Activated T-cell treated with anti-CD3 and anti-CD28 coated beads, Interleukin-2, amount 50 U/mL, for 24 hours (primary cell): Measurements from ENCODE around the gene POP4.

ENCODE experiments used
- DNase-seq: peaks from one replicate; pipeline ENCODE4 v3.0.0-alpha.2; 2020
- H3K27ac Mint-ChIP-seq: 2 replicates; pipeline ENCODE4 v1.8.0; 2020; ENCODE audit warnings: mild to moderate bottlenecking, mixed read lengths
- H3K27me3 Mint-ChIP-seq: 2 replicates; pipeline ENCODE4 v1.8.0; 2020; ENCODE audit warnings: mixed read lengths
- H3K36me3 Mint-ChIP-seq: 2 replicates; pipeline ENCODE4 v1.8.0; 2020; ENCODE audit warnings: low read depth, mixed read lengths
- H3K4me1 Mint-ChIP-seq: 2 replicates; pipeline ENCODE4 v1.8.0; 2020; ENCODE audit warnings: low read depth, mixed read lengths
- H3K4me3 Mint-ChIP-seq: 2 replicates; pipeline ENCODE4 v1.8.0; 2020; ENCODE audit warnings: mild to moderate bottlenecking, moderate library complexity, mixed read lengths
- H3K9me3 Mint-ChIP-seq: 2 replicates; pipeline ENCODE4 v1.8.0; 2020; ENCODE audit warnings: mixed read lengths

Gene POP4

GRCh38 chr19:29612801-29613595, 6.9 kb downstream of the POP4 start:
- Mint-ChIP-seq H3K36me3 (peaks cover 84% of the 10 kb centered on the region), H3K27me3 (no peaks in the 10 kb centered on the region), H3K4me3 (no peak overlapping the region), H3K9me3 (no peaks in the 10 kb centered on the region), H3K4me1 (peaks cover 13% of the 10 kb centered on the region), H3K27ac (no peak overlapping the region)
- no peak for DNase-seq

- no peaks in the 10 kb centered on the region for H3K27me3 Mint-ChIP-seq
- no peaks in the 10 kb centered on the region for H3K9me3 Mint-ChIP-seq
- peaks cover 77% of the 10 kb centered on the region for H3K36me3 Mint-ChIP-seq
- peaks cover 13% of the 10 kb centered on the region for H3K4me1 Mint-ChIP-seq
- DNase-seq: no peak
- H3K4me3 Mint-ChIP-seq: no peak overlapping the region
- no peak overlapping the region for H3K27ac Mint-ChIP-seq
Measured at GRCh38 chr19:29614046-29614445, 8.0 kb downstream of the POP4 start.

- Mint-ChIP-seq H3K4me3 (no peak overlapping the region), H3K27ac (no peak overlapping the region), H3K36me3 (peaks cover 70% of the 10 kb centered on the region), H3K4me1 (peaks cover 13% of the 10 kb centered on the region), H3K27me3 (no peaks in the 10 kb centered on the region), H3K9me3 (no peaks in the 10 kb centered on the region)
- DNase-seq: no peak
Measured at GRCh38 chr19:29614780-29615179, 8.7 kb downstream of the POP4 start.

- Mint-ChIP-seq H3K4me1 (peaks cover 17% of the 10 kb centered on the region), H3K36me3 (peaks cover 61% of the 10 kb centered on the region), H3K4me3 (no peak overlapping the region), H3K27me3 (no peaks in the 10 kb centered on the region), H3K27ac (peak overlapping the region; percentile 66), H3K9me3 (no peaks in the 10 kb centered on the region)
- DNase-seq: no peak
Measured at GRCh38 chr19:29615891-29616425, 9.9 kb downstream of the POP4 start.

- no peak for DNase-seq
- no peaks in the 10 kb centered on the region for H3K9me3 Mint-ChIP-seq
- H3K27me3 Mint-ChIP-seq: no peaks in the 10 kb centered on the region
- H3K4me3 Mint-ChIP-seq: no peak overlapping the region
- H3K4me1 Mint-ChIP-seq: peaks cover 18% of the 10 kb centered on the region
- H3K36me3 Mint-ChIP-seq: peaks cover 55% of the 10 kb centered on the region
- H3K27ac Mint-ChIP-seq: peak overlapping the region; percentile 15
Measured at GRCh38 chr19:29616541-29616940, 10.5 kb downstream of the POP4 start.

- DNase-seq: no peak
- no peak overlapping the region for H3K4me3 Mint-ChIP-seq
- peaks cover 44% of the 10 kb centered on the region for H3K36me3 Mint-ChIP-seq
- no peaks in the 10 kb centered on the region for H3K9me3 Mint-ChIP-seq
- H3K27me3 Mint-ChIP-seq: no peaks in the 10 kb centered on the region
- peak overlapping the region; percentile 26 for H3K27ac Mint-ChIP-seq
- H3K4me1 Mint-ChIP-seq: peaks cover 28% of the 10 kb centered on the region
Measured at GRCh38 chr19:29617366-29618266, 11.5 kb downstream of the POP4 start.

- H3K36me3 Mint-ChIP-seq: peaks cover 36% of the 10 kb centered on the region
- H3K4me3 Mint-ChIP-seq: no peak overlapping the region
- DNase-seq: no peak
- no peaks in the 10 kb centered on the region for H3K9me3 Mint-ChIP-seq
- no peaks in the 10 kb centered on the region for H3K27me3 Mint-ChIP-seq
- peaks cover 36% of the 10 kb centered on the region for H3K4me1 Mint-ChIP-seq
- peak overlapping the region; percentile 26 for H3K27ac Mint-ChIP-seq
Measured at GRCh38 chr19:29618434-29618833, 12.4 kb downstream of the POP4 start.

GRCh38 chr19:29618871-29619270, 12.8 kb downstream of the POP4 start:
- Mint-ChIP-seq H3K27ac (no peak overlapping the region), H3K36me3 (peaks cover 32% of the 10 kb centered on the region), H3K4me1 (peaks cover 41% of the 10 kb centered on the region), H3K9me3 (no peaks in the 10 kb centered on the region), H3K4me3 (no peak overlapping the region), H3K27me3 (no peaks in the 10 kb centered on the region)
- DNase-seq: no peak

GRCh38 chr19:29620931-29621351, 14.9 kb downstream of the POP4 start:
- H3K4me1 Mint-ChIP-seq: peaks cover 54% of the 10 kb centered on the region
- H3K27me3 Mint-ChIP-seq: no peaks in the 10 kb centered on the region
- peak; percentile 74 for DNase-seq
- H3K27ac Mint-ChIP-seq: peak overlapping the region; percentile 60
- H3K9me3 Mint-ChIP-seq: no peaks in the 10 kb centered on the region
- H3K36me3 Mint-ChIP-seq: peaks cover 14% of the 10 kb centered on the region
- H3K4me3 Mint-ChIP-seq: peak overlapping the region; percentile 30

- H3K36me3 Mint-ChIP-seq: no peaks in the 10 kb centered on the region
- H3K9me3 Mint-ChIP-seq: no peaks in the 10 kb centered on the region
- peaks cover 54% of the 10 kb centered on the region for H3K4me1 Mint-ChIP-seq
- no peaks in the 10 kb centered on the region for H3K27me3 Mint-ChIP-seq
- peak overlapping the region; percentile 46 for H3K4me3 Mint-ChIP-seq
- H3K27ac Mint-ChIP-seq: peak overlapping the region; percentile 82
- DNase-seq: peak; percentile 70
Measured at GRCh38 chr19:29622166-29623070, 16.3 kb downstream of the POP4 start.

GRCh38 chr19:29623726-29624488, 17.8 kb downstream of the POP4 start:
- no peaks in the 10 kb centered on the region for H3K36me3 Mint-ChIP-seq
- H3K4me1 Mint-ChIP-seq: peaks cover 54% of the 10 kb centered on the region
- no peaks in the 10 kb centered on the region for H3K27me3 Mint-ChIP-seq
- peak; percentile 75 for DNase-seq
- no peaks in the 10 kb centered on the region for H3K9me3 Mint-ChIP-seq
- peak overlapping the region; percentile 77 for H3K4me3 Mint-ChIP-seq
- peak overlapping the region; percentile 90 for H3K27ac Mint-ChIP-seq

- Mint-ChIP-seq H3K36me3 (no peaks in the 10 kb centered on the region), H3K4me1 (peaks cover 54% of the 10 kb centered on the region), H3K27ac (peak overlapping the region; percentile 90), H3K4me3 (peak overlapping the region; percentile 77), H3K9me3 (no peaks in the 10 kb centered on the region), H3K27me3 (no peaks in the 10 kb centered on the region)
- DNase-seq: no peak
Measured at GRCh38 chr19:29624489-29625185, 18.6 kb downstream of the POP4 start.

- Mint-ChIP-seq H3K4me3 (no peak overlapping the region), H3K27ac (peak overlapping the region; percentile 26), H3K36me3 (no peaks in the 10 kb centered on the region), H3K4me1 (peaks cover 50% of the 10 kb centered on the region), H3K9me3 (no peaks in the 10 kb centered on the region), H3K27me3 (no peaks in the 10 kb centered on the region)
- DNase-seq: no peak
Measured at GRCh38 chr19:29625186-29625651, 19.1 kb downstream of the POP4 start.
